ENCODE results near the gene IGFLR1.

DNA sequence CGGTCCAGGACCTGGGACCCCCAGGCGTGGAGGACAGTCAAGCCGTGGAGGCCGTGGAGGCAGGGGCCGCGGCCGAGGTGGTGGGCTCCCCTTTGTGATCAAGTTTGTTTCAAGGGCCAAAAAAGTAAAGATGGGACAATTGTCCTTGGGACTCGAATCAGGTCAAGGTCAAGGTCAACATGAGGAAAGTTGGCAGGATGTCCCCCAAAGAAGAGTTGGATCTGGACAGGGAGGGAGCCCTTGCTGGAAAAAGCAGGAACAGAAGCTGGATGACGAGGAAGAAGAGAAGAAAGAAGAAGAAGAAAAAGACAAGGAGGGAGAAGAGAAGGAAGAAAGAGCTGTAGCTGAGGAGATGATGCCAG is 22.1 kb downstream of the IGFLR1 start:
- TF ChIP-seq, protein P1, sequence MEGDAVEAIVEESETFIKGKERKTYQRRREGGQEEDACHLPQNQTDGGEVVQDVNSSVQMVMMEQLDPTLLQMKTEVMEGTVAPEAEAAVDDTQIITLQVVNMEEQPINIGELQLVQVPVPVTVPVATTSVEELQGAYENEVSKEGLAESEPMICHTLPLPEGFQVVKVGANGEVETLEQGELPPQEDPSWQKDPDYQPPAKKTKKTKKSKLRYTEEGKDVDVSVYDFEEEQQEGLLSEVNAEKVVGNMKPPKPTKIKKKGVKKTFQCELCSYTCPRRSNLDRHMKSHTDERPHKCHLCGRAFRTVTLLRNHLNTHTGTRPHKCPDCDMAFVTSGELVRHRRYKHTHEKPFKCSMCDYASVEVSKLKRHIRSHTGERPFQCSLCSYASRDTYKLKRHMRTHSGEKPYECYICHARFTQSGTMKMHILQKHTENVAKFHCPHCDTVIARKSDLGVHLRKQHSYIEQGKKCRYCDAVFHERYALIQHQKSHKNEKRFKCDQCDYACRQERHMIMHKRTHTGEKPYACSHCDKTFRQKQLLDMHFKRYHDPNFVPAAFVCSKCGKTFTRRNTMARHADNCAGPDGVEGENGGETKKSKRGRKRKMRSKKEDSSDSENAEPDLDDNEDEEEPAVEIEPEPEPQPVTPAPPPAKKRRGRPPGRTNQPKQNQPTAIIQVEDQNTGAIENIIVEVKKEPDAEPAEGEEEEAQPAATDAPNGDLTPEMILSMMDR (conservative IDR thresholded peaks at IDR 0.05) = no peak
- no peak for TF ChIP-seq ZFX (IDR thresholded peaks at IDR 0.05)

Measured in C4-2B (cell line).